Activated T-helper 1 cell treated with anti-CD3 and anti-CD28 coated beads, Interleukin-12 subunit alpha, Interleukin-12 subunit beta, Interleukin-2, Interleukin-4 antibody, amounts not matched to agents 30 ng/mL and 10 ng/mL and 1 ng/mL, durations not matched to agents 14 hours and 24 hours and 36 hours (primary cell): Measurements from ENCODE around the gene ZFAND2B. TPM values are rescaled to one million over a fixed set of nuclear protein-coding genes. Genes with fewer than 3 reads are reported as not detected.

Experiments used
- DNase-seq: peaks from one replicate; pipeline ENCODE4 v3.0.0; 2021; ENCODE audit warnings: low spot score
- H3K27ac Mint-ChIP-seq: one replicate; pipeline ENCODE4 v1.8.0; 2021; ENCODE audit warnings: mild to moderate bottlenecking, mixed read lengths
- H3K27me3 Mint-ChIP-seq: one replicate; pipeline ENCODE4 v1.8.0; 2022; ENCODE audit warnings: mild to moderate bottlenecking, moderate library complexity, mixed read lengths; ENCODE audit not compliant: insufficient read depth
- H3K36me3 Mint-ChIP-seq: one replicate; pipeline ENCODE4 v1.8.0; 2021; ENCODE audit warnings: low read depth, mixed read lengths
- H3K4me1 Mint-ChIP-seq: one replicate; pipeline ENCODE4 v1.8.0; 2021; ENCODE audit warnings: low read depth, mixed read lengths
- H3K4me3 Mint-ChIP-seq: one replicate; pipeline ENCODE4 v1.8.0; 2021; ENCODE audit warnings: mild to moderate bottlenecking, moderate library complexity, mixed read lengths
- H3K9me3 Mint-ChIP-seq: one replicate; pipeline ENCODE4 v1.8.0; 2021; ENCODE audit warnings: mixed read lengths
- intact Hi-C: fragments of 100-400 bp; cut with micrococcal nuclease; formaldehyde crosslinking; loops from one replicate; pipeline ENCODE4 v1.15.1; 2024
- total RNA-seq: library from RNA; stranded (reverse); gene quantifications from 2 replicates; pipeline ENCODE4 v1.2.3, GENCODE V29; 2022

The ZFAND2B gene
- total RNA-seq, 1 donor from 2014 or later = 35.0 TPM

- peak; percentile 55 for DNase-seq
- intact Hi-C loops = loop anchor here (10.0 kb wide), 1 partner anchor 533 kb away; the partner anchor contains the start of gene TTLL4
- Mint-ChIP-seq H3K27me3 (no peaks in the 10 kb centered on the region), H3K4me1 (peaks cover 75% of the 10 kb centered on the region), H3K4me3 (peak overlapping the region; percentile 99), H3K36me3 (peaks cover 34% of the 10 kb centered on the region), H3K9me3 (no peaks in the 10 kb centered on the region), H3K27ac (peak overlapping the region; percentile 99)
These were observed 41.4 kb downstream of the ZFAND2B start for GRCh38 chr2:219247678-219248642.

- H3K36me3 Mint-ChIP-seq = peaks cover 34% of the 10 kb centered on the region
- peak overlapping the region; percentile 88 for H3K27ac Mint-ChIP-seq
- DNase-seq = no peak
- peaks cover 75% of the 10 kb centered on the region for H3K4me1 Mint-ChIP-seq
- H3K4me3 Mint-ChIP-seq = peak overlapping the region; percentile 93
- intact Hi-C loops = loop anchor here (10.0 kb wide), 1 partner anchor 534 kb away; the partner anchor contains the start of gene TTLL4
- no peaks in the 10 kb centered on the region for H3K27me3 Mint-ChIP-seq
- H3K9me3 Mint-ChIP-seq = no peaks in the 10 kb centered on the region
These were observed 42.2 kb downstream of the ZFAND2B start for GRCh38 chr2:219248845-219249202.

- intact Hi-C loops = loop anchor here (10.0 kb wide), 1 partner anchor 535 kb away; the partner anchor contains the start of gene TTLL4
- peak overlapping the region; percentile 93 for H3K4me3 Mint-ChIP-seq
- no peaks in the 10 kb centered on the region for H3K9me3 Mint-ChIP-seq
- no peaks in the 10 kb centered on the region for H3K27me3 Mint-ChIP-seq
- peak overlapping the region; percentile 88 for H3K27ac Mint-ChIP-seq
- H3K4me1 Mint-ChIP-seq = peaks cover 72% of the 10 kb centered on the region
- DNase-seq = peak; percentile 44
- peaks cover 34% of the 10 kb centered on the region for H3K36me3 Mint-ChIP-seq
These were observed 42.8 kb downstream of the ZFAND2B start for GRCh38 chr2:219249203-219249980.

- intact Hi-C loops = loop anchor here (5.0 to 10.0 kb wide), 2 partner anchors 853 to 1025 kb away; partner anchors contain the start of gene CTDSP1
- no peaks in the 10 kb centered on the region for H3K27me3 Mint-ChIP-seq
- H3K36me3 Mint-ChIP-seq = peaks cover 34% of the 10 kb centered on the region
- H3K27ac Mint-ChIP-seq = peak overlapping the region; percentile 88
- H3K4me1 Mint-ChIP-seq = peaks cover 73% of the 10 kb centered on the region
- DNase-seq = no peak
- peak overlapping the region; percentile 93 for H3K4me3 Mint-ChIP-seq
- no peaks in the 10 kb centered on the region for H3K9me3 Mint-ChIP-seq
These were observed 43.6 kb downstream of the ZFAND2B start for GRCh38 chr2:219250049-219250781.

GRCh38 chr2:219251656-219252055 is 45.1 kb downstream of the ZFAND2B start:
- H3K27me3 Mint-ChIP-seq = no peaks in the 10 kb centered on the region
- H3K4me1 Mint-ChIP-seq = peaks cover 74% of the 10 kb centered on the region
- intact Hi-C loops = loop anchor here (2.0 to 10.0 kb wide), 4 partner anchors 43 to 1027 kb away; partner anchors contain the start of genes CHPF and CTDSP1
- peaks cover 34% of the 10 kb centered on the region for H3K36me3 Mint-ChIP-seq
- H3K27ac Mint-ChIP-seq = peak overlapping the region; percentile 88
- no peak for DNase-seq
- H3K9me3 Mint-ChIP-seq = no peaks in the 10 kb centered on the region
- H3K4me3 Mint-ChIP-seq = peak overlapping the region; percentile 93

GRCh38 chr2:219252084-219252483 is 45.5 kb downstream of the ZFAND2B start:
- H3K27ac Mint-ChIP-seq = peak overlapping the region; percentile 82
- H3K9me3 Mint-ChIP-seq = no peaks in the 10 kb centered on the region
- DNase-seq = no peak
- H3K4me3 Mint-ChIP-seq = peak overlapping the region; percentile 93
- peaks cover 69% of the 10 kb centered on the region for H3K4me1 Mint-ChIP-seq
- H3K27me3 Mint-ChIP-seq = no peaks in the 10 kb centered on the region
- H3K36me3 Mint-ChIP-seq = peaks cover 34% of the 10 kb centered on the region
- intact Hi-C loops = loop anchor here (2.0 to 10.0 kb wide), 4 partner anchors 43 to 1027 kb away; partner anchors contain the start of genes CHPF and CTDSP1

GRCh38 chr2:219252570-219252899 is 46.0 kb downstream of the ZFAND2B start:
- Mint-ChIP-seq H3K27ac (peak overlapping the region; percentile 82), H3K27me3 (no peaks in the 10 kb centered on the region), H3K9me3 (no peaks in the 10 kb centered on the region), H3K36me3 (peaks cover 34% of the 10 kb centered on the region), H3K4me1 (peaks cover 65% of the 10 kb centered on the region), H3K4me3 (peak overlapping the region; percentile 93)
- intact Hi-C loops = loop anchor here (2.0 to 10.0 kb wide), 4 partner anchors 42 to 1028 kb away; partner anchors contain the start of genes CHPF and CTDSP1
- no peak for DNase-seq

GRCh38 chr2:219252900-219253752 is 46.5 kb downstream of the ZFAND2B start, which contains the start of gene TUBA4B:
TUBA4B (plus strand) TSS chr2:219253243; CDS start chr2:219253408, 165 bp downstream.
- Mint-ChIP-seq H3K4me1 (peaks cover 59% of the 10 kb centered on the region), H3K9me3 (no peaks in the 10 kb centered on the region), H3K4me3 (peak within 1 kb of the TSS; percentile 93), H3K27me3 (no peaks in the 10 kb centered on the region), H3K27ac (peak within 1 kb of the TSS; percentile 98), H3K36me3 (peaks cover 33% of the 10 kb centered on the region)
- intact Hi-C loops = loop anchor here (1.0 to 10.0 kb wide), 10 partner anchors 8 to 1028 kb away; partner anchors contain the start of genes ANKZF1, ATG9A, CHPF and CTDSP1
- DNase-seq = peak; percentile 59

GRCh38 chr2:219253753-219254589 is 47.4 kb downstream of the ZFAND2B start, which contains the start of gene TUBA4A:
TUBA4A (minus strand) TSS chr2:219253918; CDS start chr2:219253858, 60 bp downstream.
- H3K4me1 Mint-ChIP-seq = peaks cover 50% of the 10 kb centered on the region
- DNase-seq = peak; percentile 87
- no peaks in the 10 kb centered on the region for H3K9me3 Mint-ChIP-seq
- H3K4me3 Mint-ChIP-seq = peak within 1 kb of the TSS; percentile 93
- peaks cover 27% of the 10 kb centered on the region for H3K36me3 Mint-ChIP-seq
- no peaks in the 10 kb centered on the region for H3K27me3 Mint-ChIP-seq
- peak within 1 kb of the TSS; percentile 98 for H3K27ac Mint-ChIP-seq
- intact Hi-C loops = loop anchor here (1.0 to 10.0 kb wide), 16 partner anchors 9 to 1029 kb away; partner anchors contain the start of genes ANKZF1, ATG9A, CHPF and CNOT9

GRCh38 chr2:219254590-219255201 is 48.1 kb downstream of the ZFAND2B start:
- peaks cover 20% of the 10 kb centered on the region for H3K36me3 Mint-ChIP-seq
- H3K4me3 Mint-ChIP-seq = peak overlapping the region; percentile 84
- peak; percentile 46 for DNase-seq
- H3K27ac Mint-ChIP-seq = peak overlapping the region; percentile 98
- intact Hi-C loops = loop anchor here (1.0 to 10.0 kb wide), 8 partner anchors 25 to 1030 kb away; partner anchors contain the start of genes CNOT9, CTDSP1, DNAJB2 and GMPPA
- no peaks in the 10 kb centered on the region for H3K9me3 Mint-ChIP-seq
- peaks cover 43% of the 10 kb centered on the region for H3K4me1 Mint-ChIP-seq
- peaks cover 3% of the 10 kb centered on the region for H3K27me3 Mint-ChIP-seq
